ENCODE measurements around the gene TUBGCP2.

Gene TUBGCP2, protein sequence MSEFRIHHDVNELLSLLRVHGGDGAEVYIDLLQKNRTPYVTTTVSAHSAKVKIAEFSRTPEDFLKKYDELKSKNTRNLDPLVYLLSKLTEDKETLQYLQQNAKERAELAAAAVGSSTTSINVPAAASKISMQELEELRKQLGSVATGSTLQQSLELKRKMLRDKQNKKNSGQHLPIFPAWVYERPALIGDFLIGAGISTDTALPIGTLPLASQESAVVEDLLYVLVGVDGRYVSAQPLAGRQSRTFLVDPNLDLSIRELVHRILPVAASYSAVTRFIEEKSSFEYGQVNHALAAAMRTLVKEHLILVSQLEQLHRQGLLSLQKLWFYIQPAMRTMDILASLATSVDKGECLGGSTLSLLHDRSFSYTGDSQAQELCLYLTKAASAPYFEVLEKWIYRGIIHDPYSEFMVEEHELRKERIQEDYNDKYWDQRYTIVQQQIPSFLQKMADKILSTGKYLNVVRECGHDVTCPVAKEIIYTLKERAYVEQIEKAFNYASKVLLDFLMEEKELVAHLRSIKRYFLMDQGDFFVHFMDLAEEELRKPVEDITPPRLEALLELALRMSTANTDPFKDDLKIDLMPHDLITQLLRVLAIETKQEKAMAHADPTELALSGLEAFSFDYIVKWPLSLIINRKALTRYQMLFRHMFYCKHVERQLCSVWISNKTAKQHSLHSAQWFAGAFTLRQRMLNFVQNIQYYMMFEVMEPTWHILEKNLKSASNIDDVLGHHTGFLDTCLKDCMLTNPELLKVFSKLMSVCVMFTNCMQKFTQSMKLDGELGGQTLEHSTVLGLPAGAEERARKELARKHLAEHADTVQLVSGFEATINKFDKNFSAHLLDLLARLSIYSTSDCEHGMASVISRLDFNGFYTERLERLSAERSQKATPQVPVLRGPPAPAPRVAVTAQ

GRCh38 chr10:133308421-133309099 lies at the start of gene TUBGCP2, which contains the start of gene ZNF511:
Gene TUBGCP2 (minus strand): TSS chr10:133308872. CDS start chr10:133302941, 5,931 bp downstream.
Gene ZNF511 (plus strand): TSS chr10:133308914. CDS start chr10:133308944, 30 bp downstream.
- DNase-seq (ENCODE audit: low read depth): peak; percentile 76

GRCh38 chr10:133357285-133358161 lies 48.9 kb upstream of the TUBGCP2 start, which contains the start of gene FUOM:
Gene FUOM (minus strand): TSS chr10:133358019. CDS start chr10:133358007, 12 bp downstream.
- no peak for TF ChIP-seq CTCF (conservative IDR thresholded peaks at IDR 0.05; ENCODE audit: control insufficient read depth, insufficient read depth, low read depth, low read length)
- peak within 1 kb of the TSS; percentile 34 for H3K4me3 ChIP-seq (ENCODE audit: control insufficient read depth, low read depth, low read length)
- DNase-seq (ENCODE audit: low read depth): peak; percentile 34

More at GRCh38 chr10:133308421-133309099, at the start of gene TUBGCP2, which contains the start of gene ZNF511:
- no peak for TF ChIP-seq CTCF (conservative IDR thresholded peaks at IDR 0.05; ENCODE audit: control insufficient read depth, insufficient read depth, low read depth, low read length)
- H3K4me3 ChIP-seq (ENCODE audit: control insufficient read depth, low read depth, low read length): peak within 1 kb of the TSS; percentile 85

GRCh38 chr10:133356549-133357284 lies 48.0 kb upstream of the TUBGCP2 start:
- DNase-seq (ENCODE audit: low read depth): no peak
- peak overlapping the region; percentile 34 for H3K4me3 ChIP-seq (ENCODE audit: control insufficient read depth, low read depth, low read length)
- TF ChIP-seq CTCF (conservative IDR thresholded peaks at IDR 0.05; ENCODE audit: control insufficient read depth, insufficient read depth, low read depth, low read length): no peak

DNA sequence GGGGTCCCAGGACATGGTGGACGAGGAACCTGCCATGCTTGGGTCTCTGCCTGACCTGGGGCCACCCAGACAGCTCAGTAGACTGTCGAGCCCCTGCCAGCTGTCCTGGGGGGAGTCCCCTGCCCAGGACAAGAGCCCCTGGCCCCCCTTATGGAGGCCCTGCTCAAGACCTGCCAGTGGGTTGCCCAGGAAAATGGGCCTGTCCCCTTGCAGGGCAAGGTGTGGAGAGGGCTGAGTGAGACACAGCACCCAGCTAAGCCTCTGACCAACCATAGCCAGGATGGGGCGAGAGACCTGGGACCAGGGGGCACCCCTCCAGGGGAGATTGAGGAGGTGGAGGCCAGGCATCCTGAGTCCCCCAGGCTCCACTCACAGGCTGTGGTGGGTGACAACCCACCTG lies 47.3 kb upstream of the TUBGCP2 start:
- no peak for DNase-seq (ENCODE audit: low read depth)
- no peak overlapping the region for H3K4me3 ChIP-seq (ENCODE audit: control insufficient read depth, low read depth, low read length)
- no peak for TF ChIP-seq CTCF (conservative IDR thresholded peaks at IDR 0.05; ENCODE audit: control insufficient read depth, insufficient read depth, low read depth, low read length)

DNA sequence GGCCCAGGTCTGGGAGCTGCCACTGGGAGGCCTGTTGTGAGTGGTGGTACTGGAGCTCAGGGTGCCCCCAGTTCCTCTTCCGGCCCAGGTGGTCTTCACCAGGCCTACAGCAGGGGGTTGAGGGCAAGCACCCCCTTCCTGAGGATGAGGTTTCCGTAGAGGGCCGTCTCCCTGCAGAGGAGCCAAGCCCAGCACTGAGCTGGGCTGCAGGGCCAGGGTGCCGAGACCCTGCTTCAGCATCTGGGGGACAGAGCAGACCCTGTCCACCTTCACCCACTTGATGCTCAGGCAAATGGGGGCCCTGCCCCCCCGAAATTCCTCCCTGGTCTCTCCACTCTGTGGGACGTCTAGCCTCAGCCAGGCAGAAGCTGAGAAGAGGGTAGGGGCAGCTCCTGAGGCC lies 46.6 kb upstream of the TUBGCP2 start:
- TF ChIP-seq CTCF (conservative IDR thresholded peaks at IDR 0.05; ENCODE audit: control insufficient read depth, insufficient read depth, low read depth, low read length): no peak
- DNase-seq (ENCODE audit: low read depth): no peak
- H3K4me3 ChIP-seq (ENCODE audit: control insufficient read depth, low read depth, low read length): no peak overlapping the region

Data from fibroblast of mammary gland (primary cell).